ENCODE results near the gene PAM16.

PAM16 gene

GRCh38 chr16:4332623-4333307 lies 18.4 kb downstream of the PAM16 start:
- no peak for DNase-seq

- no peak for DNase-seq
These were observed 19.0 kb downstream of the PAM16 start for GRCh38 chr16:4332083-4332482.

GRCh38 chr16:4330277-4330874 lies 20.7 kb downstream of the PAM16 start:
- DNase-seq: peak; percentile 77 to 82

- no peak for DNase-seq
These were observed 22.0 kb downstream of the PAM16 start for GRCh38 chr16:4328782-4329775.

- DNase-seq: peak; percentile 61 to 69
These were observed 22.9 kb downstream of the PAM16 start for GRCh38 chr16:4328046-4328781.

- no peak for DNase-seq
These were observed 23.6 kb downstream of the PAM16 start for GRCh38 chr16:4327386-4328045.

- DNase-seq: no peak
These were observed 25.8 kb downstream of the PAM16 start for GRCh38 chr16:4325253-4325758.

- no peak for DNase-seq
These were observed 26.4 kb downstream of the PAM16 start for GRCh38 chr16:4324492-4325252.

- no peak for DNase-seq
These were observed 27.2 kb downstream of the PAM16 start for GRCh38 chr16:4323845-4324488.

GRCh38 chr16:4323071-4323844 lies 27.9 kb downstream of the PAM16 start:
- no peak for DNase-seq

GRCh38 chr16:4322121-4323052 lies 28.7 kb downstream of the PAM16 start:
- no peak for DNase-seq

- no peak for DNase-seq
These were observed 29.6 kb downstream of the PAM16 start for GRCh38 chr16:4321286-4322120.

- DNase-seq: no peak
These were observed 30.5 kb downstream of the PAM16 start for GRCh38 chr16:4320571-4321137.

GRCh38 chr16:4319454-4320421 lies 31.4 kb downstream of the PAM16 start:
- peak; percentile 62 to 75 for DNase-seq

- no peak for DNase-seq
These were observed 32.2 kb downstream of the PAM16 start for GRCh38 chr16:4318967-4319366.

- DNase-seq: no peak
These were observed 32.6 kb downstream of the PAM16 start for GRCh38 chr16:4318451-4318910.
